Left ventricle myocardium inferior (tissue), 1 donor: ENCODE data around the gene TRIM28. TPM values are rescaled to one million over a fixed set of nuclear protein-coding genes. Genes with fewer than 3 reads are reported as not detected.
A peak's percentile ranks its signal among the peaks of the same experiment; 100 is the strongest.

Experiments used
- DNase-seq: peaks from one replicate; pipeline ENCODE4 v3.0.0-alpha.2; 2020
- H3K27ac ChIP-seq: fragments of 200-600 bp; replicated peaks from 2 replicates; pipeline ENCODE4 v1.8.0; 2021
- H3K27me3 ChIP-seq: fragments of 200-600 bp; 2 replicates; pipeline ENCODE4 v1.8.0; 2021; ENCODE audit warnings: low read depth
- H3K36me3 ChIP-seq: fragments of 200-600 bp; 2 replicates; pipeline ENCODE4 v1.8.0; 2021
- H3K4me1 ChIP-seq: fragments of 200-600 bp; 2 replicates; pipeline ENCODE4 v1.8.0; 2021
- H3K4me3 ChIP-seq: fragments of 200-600 bp; 2 replicates; pipeline ENCODE4 v1.8.0; 2021; ENCODE audit warnings: mild to moderate bottlenecking, moderate library complexity
- H3K9me3 ChIP-seq: fragments of 200-600 bp; replicated peaks from 2 replicates; pipeline ENCODE4 v1.8.0; 2021
- intact Hi-C: fragments of 100-400 bp; cut with micrococcal nuclease; formaldehyde crosslinking; loops from one replicate; pipeline ENCODE4 v1.11.0; 2022
- total RNA-seq: library from RNA; stranded (reverse); fragmentation: NEBNext Ultra II Directional; extraction: Animal tissue kit (Norgen Biotek cat#: 25700); gene quantifications from one replicate; pipeline ENCODE4 v1.2.1, GENCODE V29; 2021
- TF ChIP-seq, protein P1 (sequence below): fragments of 200-600 bp; IDR thresholded peaks from 2 replicates; pipeline ENCODE4 v1.8.0; 2021; ENCODE audit warnings: antibody characterized with exemption, mild to moderate bottlenecking, borderline replicate concordance
- donor health status: DM: no; HTN: yes; CAD: no; lungs with severe emphysema.

TRIM28 gene
- total RNA-seq, 1 donor from 2014 or later = 136 TPM

DNA sequence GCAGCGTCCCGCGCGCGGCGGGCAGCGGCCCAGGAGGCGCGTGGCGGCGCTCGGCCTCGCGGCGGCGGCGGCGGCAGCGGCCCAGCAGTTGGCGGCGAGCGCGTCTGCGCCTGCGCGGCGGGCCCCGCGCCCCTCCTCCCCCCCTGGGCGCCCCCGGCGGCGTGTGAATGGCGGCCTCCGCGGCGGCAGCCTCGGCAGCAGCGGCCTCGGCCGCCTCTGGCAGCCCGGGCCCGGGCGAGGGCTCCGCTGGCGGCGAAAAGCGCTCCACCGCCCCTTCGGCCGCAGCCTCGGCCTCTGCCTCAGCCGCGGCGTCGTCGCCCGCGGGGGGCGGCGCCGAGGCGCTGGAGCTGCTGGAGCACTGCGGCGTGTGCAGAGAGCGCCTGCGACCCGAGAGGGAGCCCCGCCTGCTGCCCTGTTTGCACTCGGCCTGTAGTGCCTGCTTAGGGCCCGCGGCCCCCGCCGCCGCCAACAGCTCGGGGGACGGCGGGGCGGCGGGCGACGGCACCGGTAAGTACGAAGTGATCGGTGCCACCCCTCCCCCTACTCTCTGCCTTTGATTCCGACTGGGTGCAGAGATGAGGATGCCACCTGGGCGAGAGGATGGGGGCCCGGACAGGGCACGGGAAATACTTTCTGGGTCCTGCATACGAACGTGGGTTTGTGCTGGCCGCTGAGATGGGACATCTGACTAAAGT, 874 bp downstream of the TRIM28 start:
- Histone ChIP-seq H3K27me3 (no peaks in the 10 kb centered on the region), H3K36me3 (peaks cover 42% of the 10 kb centered on the region), H3K9me3 (no peaks in the 10 kb centered on the region), H3K4me3 (peak overlapping the region; percentile 81), H3K4me1 (peaks cover 37% of the 10 kb centered on the region), H3K27ac (peak overlapping the region; percentile 97)
- intact Hi-C loops = no loop called here
- DNase-seq = no peak
- TF ChIP-seq, protein P1, sequence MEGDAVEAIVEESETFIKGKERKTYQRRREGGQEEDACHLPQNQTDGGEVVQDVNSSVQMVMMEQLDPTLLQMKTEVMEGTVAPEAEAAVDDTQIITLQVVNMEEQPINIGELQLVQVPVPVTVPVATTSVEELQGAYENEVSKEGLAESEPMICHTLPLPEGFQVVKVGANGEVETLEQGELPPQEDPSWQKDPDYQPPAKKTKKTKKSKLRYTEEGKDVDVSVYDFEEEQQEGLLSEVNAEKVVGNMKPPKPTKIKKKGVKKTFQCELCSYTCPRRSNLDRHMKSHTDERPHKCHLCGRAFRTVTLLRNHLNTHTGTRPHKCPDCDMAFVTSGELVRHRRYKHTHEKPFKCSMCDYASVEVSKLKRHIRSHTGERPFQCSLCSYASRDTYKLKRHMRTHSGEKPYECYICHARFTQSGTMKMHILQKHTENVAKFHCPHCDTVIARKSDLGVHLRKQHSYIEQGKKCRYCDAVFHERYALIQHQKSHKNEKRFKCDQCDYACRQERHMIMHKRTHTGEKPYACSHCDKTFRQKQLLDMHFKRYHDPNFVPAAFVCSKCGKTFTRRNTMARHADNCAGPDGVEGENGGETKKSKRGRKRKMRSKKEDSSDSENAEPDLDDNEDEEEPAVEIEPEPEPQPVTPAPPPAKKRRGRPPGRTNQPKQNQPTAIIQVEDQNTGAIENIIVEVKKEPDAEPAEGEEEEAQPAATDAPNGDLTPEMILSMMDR = no peak

DNA sequence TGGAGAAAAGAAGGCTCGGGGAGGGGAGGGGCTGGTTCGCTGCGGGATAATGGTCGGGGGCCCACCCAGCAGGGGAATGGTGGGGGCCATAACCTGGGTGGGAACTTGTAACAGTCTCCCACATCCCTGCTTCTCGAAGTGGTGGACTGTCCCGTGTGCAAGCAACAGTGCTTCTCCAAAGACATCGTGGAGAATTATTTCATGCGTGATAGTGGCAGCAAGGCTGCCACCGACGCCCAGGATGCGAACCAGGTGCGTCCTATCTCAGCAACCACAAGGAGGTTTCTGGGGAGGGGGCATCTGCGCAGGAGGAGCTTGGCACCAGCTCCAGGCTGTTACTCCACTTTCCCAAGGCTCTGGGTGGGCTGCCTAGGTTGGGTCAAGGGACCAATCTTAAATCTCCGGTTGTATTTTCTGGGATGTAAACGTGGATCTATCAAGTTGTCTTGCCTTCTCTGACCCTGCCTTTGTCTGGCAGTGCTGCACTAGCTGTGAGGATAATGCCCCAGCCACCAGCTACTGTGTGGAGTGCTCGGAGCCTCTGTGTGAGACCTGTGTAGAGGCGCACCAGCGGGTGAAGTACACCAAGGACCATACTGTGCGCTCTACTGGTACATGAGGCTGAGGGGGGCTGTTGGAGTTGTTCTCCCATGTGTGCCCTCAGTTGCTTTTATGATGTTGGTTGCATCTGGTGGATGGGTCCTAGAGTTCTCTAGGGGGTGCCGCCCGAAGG, 1.6 kb downstream of the TRIM28 start:
- no peak for DNase-seq
- Histone ChIP-seq H3K9me3 (no peaks in the 10 kb centered on the region), H3K36me3 (peaks cover 49% of the 10 kb centered on the region), H3K4me3 (peak overlapping the region; percentile 81), H3K4me1 (peaks cover 37% of the 10 kb centered on the region), H3K27me3 (no peaks in the 10 kb centered on the region), H3K27ac (peak overlapping the region; percentile 97)
- TF ChIP-seq, protein P1 = no peak
- intact Hi-C loops = no loop called here

DNA sequence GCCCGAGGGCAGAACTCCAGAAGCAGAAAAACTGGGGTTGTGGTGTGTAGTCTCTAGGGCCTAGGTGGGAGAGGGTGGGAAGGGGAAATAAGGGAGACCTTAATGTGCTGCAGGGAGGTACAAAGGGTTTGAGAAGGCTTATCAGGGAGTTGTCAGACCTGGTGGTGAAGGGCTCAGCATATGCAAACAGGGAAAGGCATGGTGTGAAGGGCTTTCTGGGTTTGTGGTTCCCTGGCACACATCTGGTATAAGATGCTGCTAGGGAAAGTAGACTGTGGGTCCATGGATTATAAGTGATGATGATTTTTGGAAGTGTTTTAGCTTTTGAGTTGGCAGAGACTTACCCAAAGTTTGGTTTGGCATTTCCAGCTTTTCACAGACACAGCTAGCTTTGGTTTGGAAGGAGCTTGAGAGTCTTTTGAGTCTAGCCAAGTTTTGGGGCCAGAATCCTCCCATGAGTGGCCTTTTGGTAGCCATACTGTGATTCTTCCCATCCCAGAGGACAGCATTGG, 2.2 kb downstream of the TRIM28 start:
- peaks cover 55% of the 10 kb centered on the region for H3K36me3 ChIP-seq
- DNase-seq = no peak
- TF ChIP-seq, protein P1 = no peak
- peak overlapping the region; percentile 97 for H3K27ac ChIP-seq
- no peaks in the 10 kb centered on the region for H3K27me3 ChIP-seq
- H3K9me3 ChIP-seq = no peaks in the 10 kb centered on the region
- H3K4me1 ChIP-seq = peaks cover 37% of the 10 kb centered on the region
- intact Hi-C loops = no loop called here
- peak overlapping the region; percentile 81 for H3K4me3 ChIP-seq

DNA sequence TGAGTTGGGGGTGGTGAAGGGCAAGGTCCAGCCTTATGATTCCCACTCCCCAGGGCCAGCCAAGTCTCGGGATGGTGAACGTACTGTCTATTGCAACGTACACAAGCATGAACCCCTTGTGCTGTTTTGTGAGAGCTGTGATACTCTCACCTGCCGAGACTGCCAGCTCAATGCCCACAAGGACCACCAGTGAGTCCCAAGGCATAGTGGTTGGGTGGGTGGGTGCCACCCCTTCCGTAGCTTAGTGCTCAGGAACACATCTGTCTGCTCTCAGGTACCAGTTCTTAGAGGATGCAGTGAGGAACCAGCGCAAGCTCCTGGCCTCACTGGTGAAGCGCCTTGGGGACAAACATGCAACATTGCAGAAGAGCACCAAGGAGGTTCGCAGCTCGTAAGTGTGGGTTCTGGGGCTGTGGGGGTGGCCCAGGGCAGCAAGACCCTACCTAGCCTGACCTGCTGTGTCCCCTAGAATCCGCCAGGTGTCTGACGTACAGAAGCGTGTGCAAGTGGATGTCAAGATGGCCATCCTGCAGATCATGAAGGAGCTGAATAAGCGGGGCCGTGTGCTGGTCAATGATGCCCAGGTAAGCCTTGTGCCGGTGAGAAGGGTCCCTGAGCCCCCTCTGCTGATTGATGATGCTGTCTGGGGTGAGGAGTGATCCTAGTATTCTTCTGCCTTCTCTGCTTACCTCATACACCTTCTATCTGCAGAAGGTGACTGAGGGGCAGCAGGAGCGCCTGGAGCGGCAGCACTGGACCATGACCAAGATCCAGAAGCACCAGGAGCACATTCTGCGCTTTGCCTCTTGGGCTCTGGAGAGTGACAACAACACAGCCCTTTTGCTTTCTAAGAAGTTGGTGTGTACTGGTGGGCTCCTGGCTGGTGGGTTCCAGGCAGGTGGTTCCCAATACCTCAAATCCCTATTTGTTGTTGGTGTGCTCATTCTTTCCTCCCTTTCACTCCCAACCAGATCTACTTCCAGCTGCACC, 3.8 kb downstream of the TRIM28 start:
- no peak overlapping the region for H3K4me3 ChIP-seq
- no peaks in the 10 kb centered on the region for H3K27me3 ChIP-seq
- H3K4me1 ChIP-seq = peaks cover 40% of the 10 kb centered on the region
- no peak overlapping the region for H3K27ac ChIP-seq
- intact Hi-C loops = no loop called here
- DNase-seq = no peak
- TF ChIP-seq, protein P1 = no peak
- no peaks in the 10 kb centered on the region for H3K9me3 ChIP-seq
- H3K36me3 ChIP-seq = peaks cover 71% of the 10 kb centered on the region
